ENCODE data around the gene ROCK1.
"Not testable (repeated sequence)": the region's sequence is repeated elsewhere in the genome, so short reads cannot be mapped to it uniquely, and the experiment has no call there.

ROCK1 gene

GRCh38 chr18:21052385-21052784 is 59.2 kb downstream of the ROCK1 start:
- Histone ChIP-seq H3K9me3 (ENCODE audit: control insufficient read depth in 2 of 2, low read length in 2 of 2) (no peaks in the 10 kb centered on the region), H3K4me1 (ENCODE audit: control insufficient read depth, insufficient read depth, low read length) (no peaks in the 10 kb centered on the region), H3K27me3 (ENCODE audit: control insufficient read depth in 1 of 2, insufficient read depth in 2 of 2, low read length in 2 of 2) (no peaks in the 10 kb centered on the region), H3K36me3 (ENCODE audit: control insufficient read depth in 2 of 2, insufficient read depth in 2 of 2, low read length in 2 of 2) (no peaks in the 10 kb centered on the region), H3K27ac (ENCODE audit: low read length) (no peak overlapping the region), H3K9ac (ENCODE audit: low read length in 2 of 2) (no peak overlapping the region), H3K4me3 (ENCODE audit: low read length in 2 of 2) (no peak overlapping the region)

DNA sequence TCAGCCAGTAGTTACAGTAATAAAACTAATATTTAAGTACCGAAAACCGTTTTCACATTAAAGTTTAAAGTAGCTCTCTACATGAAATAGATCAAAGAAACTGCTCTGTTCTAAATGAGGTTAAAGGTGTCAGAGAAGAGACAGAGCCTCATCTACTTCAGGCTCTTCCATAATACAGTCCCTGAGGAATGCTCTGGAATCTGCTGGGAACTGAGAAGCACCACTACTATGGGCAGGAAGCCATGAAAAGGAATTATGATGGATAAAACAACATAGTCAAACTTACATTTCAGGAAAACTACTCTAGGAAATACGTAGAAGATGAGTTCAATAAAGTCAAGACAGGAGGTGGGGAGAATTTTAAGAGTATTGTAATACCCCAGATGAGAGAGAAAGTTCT is 60.0 kb downstream of the ROCK1 start:
- H3K36me3 ChIP-seq (ENCODE audit: control insufficient read depth in 2 of 2, insufficient read depth in 2 of 2, low read length in 2 of 2): no peaks in the 10 kb centered on the region
- H3K27me3 ChIP-seq (ENCODE audit: control insufficient read depth in 1 of 2, insufficient read depth in 2 of 2, low read length in 2 of 2): no peaks in the 10 kb centered on the region
- no peaks in the 10 kb centered on the region for H3K4me1 ChIP-seq (ENCODE audit: control insufficient read depth, insufficient read depth, low read length)
- H3K4me3 ChIP-seq (ENCODE audit: low read length in 2 of 2): no peak overlapping the region
- no peak overlapping the region for H3K9ac ChIP-seq (ENCODE audit: low read length in 2 of 2)
- no peaks in the 10 kb centered on the region for H3K9me3 ChIP-seq (ENCODE audit: control insufficient read depth in 2 of 2, low read length in 2 of 2)
- no peak overlapping the region for H3K27ac ChIP-seq (ENCODE audit: low read length)

DNA sequence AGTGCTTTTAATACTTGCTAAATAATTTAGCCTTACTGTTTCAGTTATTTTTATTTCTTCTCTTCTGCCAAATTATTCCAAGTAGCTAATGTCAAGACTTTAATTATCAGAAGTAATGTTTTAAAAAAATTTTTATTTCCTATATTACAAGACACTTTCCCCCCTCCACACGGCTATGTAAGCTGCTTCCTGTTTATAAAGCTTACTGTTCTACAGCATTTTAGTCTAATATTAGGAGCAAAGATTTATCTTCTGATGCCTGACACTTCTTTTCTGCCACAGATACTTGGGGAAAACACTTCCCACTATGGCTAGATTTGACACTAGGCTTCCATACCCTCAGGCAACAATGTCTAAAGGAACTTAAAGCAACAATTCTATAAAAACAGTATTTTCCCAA is 62.3 kb downstream of the ROCK1 start:
- Histone ChIP-seq H3K36me3 (ENCODE audit: control insufficient read depth in 2 of 2, insufficient read depth in 2 of 2, low read length in 2 of 2) (no peaks in the 10 kb centered on the region), H3K27me3 (ENCODE audit: control insufficient read depth in 1 of 2, insufficient read depth in 2 of 2, low read length in 2 of 2) (no peaks in the 10 kb centered on the region), H3K4me1 (ENCODE audit: control insufficient read depth, insufficient read depth, low read length) (no peaks in the 10 kb centered on the region), H3K4me3 (ENCODE audit: low read length in 2 of 2) (no peak overlapping the region), H3K27ac (ENCODE audit: low read length) (no peak overlapping the region), H3K9ac (ENCODE audit: low read length in 2 of 2) (no peak overlapping the region), H3K9me3 (ENCODE audit: control insufficient read depth in 2 of 2, low read length in 2 of 2) (no peaks in the 10 kb centered on the region)

GRCh38 chr18:21047126-21047525 is 64.5 kb downstream of the ROCK1 start:
- H3K9ac ChIP-seq (ENCODE audit: low read length in 2 of 2): no peak overlapping the region
- no peaks in the 10 kb centered on the region for H3K27me3 ChIP-seq (ENCODE audit: control insufficient read depth in 1 of 2, insufficient read depth in 2 of 2, low read length in 2 of 2)
- no peak overlapping the region for H3K27ac ChIP-seq (ENCODE audit: low read length)
- H3K36me3 ChIP-seq (ENCODE audit: control insufficient read depth in 2 of 2, insufficient read depth in 2 of 2, low read length in 2 of 2): no peaks in the 10 kb centered on the region
- H3K4me1 ChIP-seq (ENCODE audit: control insufficient read depth, insufficient read depth, low read length): no peaks in the 10 kb centered on the region
- H3K4me3 ChIP-seq (ENCODE audit: low read length in 2 of 2): no peak overlapping the region
- no peaks in the 10 kb centered on the region for H3K9me3 ChIP-seq (ENCODE audit: control insufficient read depth in 2 of 2, low read length in 2 of 2)

GRCh38 chr18:21040466-21040865 is 71.1 kb downstream of the ROCK1 start:
- Histone ChIP-seq H3K9me3 (ENCODE audit: control insufficient read depth in 2 of 2, low read length in 2 of 2) (no peaks in the 10 kb centered on the region), H3K27ac (ENCODE audit: low read length) (no peak overlapping the region), H3K4me1 (ENCODE audit: control insufficient read depth, insufficient read depth, low read length) (no peaks in the 10 kb centered on the region), H3K9ac (ENCODE audit: low read length in 2 of 2) (no peak overlapping the region), H3K36me3 (ENCODE audit: control insufficient read depth in 2 of 2, insufficient read depth in 2 of 2, low read length in 2 of 2) (peaks cover 0 to 3% of the 10 kb centered on the region in 2 donors), H3K27me3 (ENCODE audit: control insufficient read depth in 1 of 2, insufficient read depth in 2 of 2, low read length in 2 of 2) (no peaks in the 10 kb centered on the region), H3K4me3 (ENCODE audit: low read length in 2 of 2) (no peak overlapping the region)

GRCh38 chr18:21038201-21038600 is 73.4 kb downstream of the ROCK1 start:
- Histone ChIP-seq H3K36me3 (ENCODE audit: control insufficient read depth in 2 of 2, insufficient read depth in 2 of 2, low read length in 2 of 2) (peaks cover 0 to 3% of the 10 kb centered on the region in 2 donors), H3K4me1 (ENCODE audit: control insufficient read depth, insufficient read depth, low read length) (no peaks in the 10 kb centered on the region), H3K9ac (ENCODE audit: low read length in 2 of 2) (no peak overlapping the region), H3K27ac (ENCODE audit: low read length) (no peak overlapping the region), H3K9me3 (ENCODE audit: control insufficient read depth in 2 of 2, low read length in 2 of 2) (no peaks in the 10 kb centered on the region), H3K27me3 (ENCODE audit: control insufficient read depth in 1 of 2, insufficient read depth in 2 of 2, low read length in 2 of 2) (no peaks in the 10 kb centered on the region), H3K4me3 (ENCODE audit: low read length in 2 of 2) (no peak overlapping the region)

- no peak overlapping the region for H3K4me3 ChIP-seq (ENCODE audit: low read length in 2 of 2)
- H3K27me3 ChIP-seq (ENCODE audit: control insufficient read depth in 1 of 2, insufficient read depth in 2 of 2, low read length in 2 of 2): no peaks in the 10 kb centered on the region
- peaks cover 0 to 2% of the 10 kb centered on the region in 2 donors for H3K36me3 ChIP-seq (ENCODE audit: control insufficient read depth in 2 of 2, insufficient read depth in 2 of 2, low read length in 2 of 2)
- no peaks in the 10 kb centered on the region for H3K4me1 ChIP-seq (ENCODE audit: control insufficient read depth, insufficient read depth, low read length)
- no peak overlapping the region for H3K9ac ChIP-seq (ENCODE audit: low read length in 2 of 2)
- H3K27ac ChIP-seq (ENCODE audit: low read length): no peak overlapping the region
- H3K9me3 ChIP-seq (ENCODE audit: control insufficient read depth in 2 of 2, low read length in 2 of 2): peaks cover 0 to 3% of the 10 kb centered on the region in 2 donors
Measured at GRCh38 chr18:21031845-21032244, 79.8 kb downstream of the ROCK1 start.

DNA sequence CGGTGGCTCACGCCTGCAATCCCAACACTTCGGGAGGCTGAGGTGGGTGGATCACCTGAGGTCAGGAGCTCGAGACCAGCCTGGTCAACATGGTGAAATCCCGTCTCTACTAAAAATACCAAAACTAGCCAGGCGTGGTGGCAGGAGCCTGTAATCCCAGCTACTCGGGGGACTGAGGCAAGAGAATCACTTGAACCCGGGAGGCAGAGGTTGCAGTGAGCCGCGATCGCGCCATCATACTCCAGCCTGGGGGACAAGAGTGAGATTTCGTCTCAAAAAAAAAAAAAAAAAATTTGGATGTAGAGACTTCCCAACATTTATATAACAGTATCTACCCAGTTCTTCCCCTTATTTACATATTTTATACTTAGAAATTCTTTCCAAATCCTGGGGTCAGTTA is 93.4 kb downstream of the ROCK1 start:
- H3K27ac ChIP-seq (ENCODE audit: low read length); H3K4me1 ChIP-seq (ENCODE audit: control insufficient read depth, insufficient read depth, low read length); H3K4me3 ChIP-seq (ENCODE audit: low read length in 2 of 2); H3K9ac ChIP-seq (ENCODE audit: low read length in 2 of 2); H3K27me3 ChIP-seq (ENCODE audit: control insufficient read depth in 1 of 2, insufficient read depth in 2 of 2, low read length in 2 of 2); H3K9me3 ChIP-seq (ENCODE audit: control insufficient read depth in 2 of 2, low read length in 2 of 2): not testable (repeated sequence)
- H3K36me3 ChIP-seq (ENCODE audit: control insufficient read depth in 2 of 2, insufficient read depth in 2 of 2, low read length in 2 of 2): peaks cover 15 to 17% of the 10 kb centered on the region in 2 donors

- H3K27ac ChIP-seq (ENCODE audit: low read length): no peak overlapping the region
- H3K4me3 ChIP-seq (ENCODE audit: low read length in 2 of 2): no peak overlapping the region
- peaks cover 17 to 32% of the 10 kb centered on the region in 2 donors for H3K36me3 ChIP-seq (ENCODE audit: control insufficient read depth in 2 of 2, insufficient read depth in 2 of 2, low read length in 2 of 2)
- H3K9me3 ChIP-seq (ENCODE audit: control insufficient read depth in 2 of 2, low read length in 2 of 2): no peaks in the 10 kb centered on the region
- H3K27me3 ChIP-seq (ENCODE audit: control insufficient read depth in 1 of 2, insufficient read depth in 2 of 2, low read length in 2 of 2): no peaks in the 10 kb centered on the region
- H3K9ac ChIP-seq (ENCODE audit: low read length in 2 of 2): no peak overlapping the region
- no peaks in the 10 kb centered on the region for H3K4me1 ChIP-seq (ENCODE audit: control insufficient read depth, insufficient read depth, low read length)
Measured at GRCh38 chr18:21012308-21012707, 99.3 kb downstream of the ROCK1 start.

DNA sequence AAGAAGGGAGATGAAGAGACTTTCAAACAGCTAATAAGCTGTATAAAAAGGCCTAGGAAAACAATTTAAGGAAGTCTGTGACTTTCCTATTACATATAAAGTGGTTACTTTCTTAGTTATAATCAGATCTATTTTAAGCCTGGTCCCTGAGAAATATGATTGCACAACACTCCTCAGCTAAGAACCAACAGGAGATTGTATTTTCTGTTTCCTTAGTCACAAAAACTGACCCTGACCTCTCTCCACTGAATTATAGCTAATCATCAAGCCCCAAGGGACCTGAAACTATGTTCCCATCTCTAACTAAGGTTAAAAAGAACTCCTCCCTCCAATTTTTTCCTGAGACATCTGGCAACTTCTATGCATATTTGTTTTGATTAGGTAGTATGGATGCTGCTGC is 106.9 kb downstream of the ROCK1 start:
- Histone ChIP-seq H3K9ac (ENCODE audit: low read length in 2 of 2) (peak overlapping the region in 1 of 2 donors; percentile 22), H3K4me1 (ENCODE audit: control insufficient read depth, insufficient read depth, low read length) (peaks cover 2% of the 10 kb centered on the region), H3K27me3 (ENCODE audit: control insufficient read depth in 1 of 2, insufficient read depth in 2 of 2, low read length in 2 of 2) (no peaks in the 10 kb centered on the region), H3K27ac (ENCODE audit: low read length) (peak overlapping the region; percentile 25), H3K4me3 (ENCODE audit: low read length in 2 of 2) (no peak overlapping the region), H3K36me3 (ENCODE audit: control insufficient read depth in 2 of 2, insufficient read depth in 2 of 2, low read length in 2 of 2) (peaks cover 5 to 20% of the 10 kb centered on the region in 2 donors), H3K9me3 (ENCODE audit: control insufficient read depth in 2 of 2, low read length in 2 of 2) (no peaks in the 10 kb centered on the region)

DNA sequence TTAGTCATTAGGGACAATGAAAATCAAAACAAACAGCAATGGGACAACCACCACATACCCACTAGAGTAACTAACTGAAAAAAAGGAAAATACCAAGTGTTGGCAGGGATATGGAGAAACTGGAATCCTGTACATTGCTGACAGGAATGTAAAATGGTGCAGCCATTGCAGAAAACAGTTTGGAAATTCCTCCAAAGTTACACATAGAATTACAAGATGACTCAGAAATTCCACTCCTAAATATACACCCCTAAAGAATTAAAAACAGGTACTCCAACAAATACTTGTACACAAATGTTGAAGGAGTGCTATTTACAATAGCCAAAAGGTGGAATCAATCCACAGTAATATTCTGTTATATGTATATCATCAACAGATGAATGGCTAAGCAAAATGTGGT is 110.9 kb downstream of the ROCK1 start:
- Histone ChIP-seq H3K27ac (ENCODE audit: low read length) (no peak overlapping the region), H3K9ac (ENCODE audit: low read length in 2 of 2) (no peak overlapping the region), H3K9me3 (ENCODE audit: control insufficient read depth in 2 of 2, low read length in 2 of 2) (no peaks in the 10 kb centered on the region), H3K36me3 (ENCODE audit: control insufficient read depth in 2 of 2, insufficient read depth in 2 of 2, low read length in 2 of 2) (peaks cover 0 to 9% of the 10 kb centered on the region in 2 donors), H3K4me3 (ENCODE audit: low read length in 2 of 2) (no peak overlapping the region), H3K27me3 (ENCODE audit: control insufficient read depth in 1 of 2, insufficient read depth in 2 of 2, low read length in 2 of 2) (no peaks in the 10 kb centered on the region), H3K4me1 (ENCODE audit: control insufficient read depth, insufficient read depth, low read length) (peaks cover 2% of the 10 kb centered on the region)

All from stomach smooth muscle (tissue), 2 donors.